ENCODE measurements around the gene DOCK10. TPM values are rescaled to one million over a fixed set of nuclear protein-coding genes. Genes with fewer than 3 reads are reported as not detected.

DOCK10 gene
- total and polyA plus RNA-seq, 9 of the 15 experiments (the other 6 are each of a cell fraction or from before 2014, with no cell fraction given): 0.01 to 0.87 (median 0.18) TPM

- no peak for FAIRE-seq
- intact Hi-C loops (cut with micrococcal nuclease): no loop called here
Observed at GRCh38 chr2:224769489-224769888, 272.8 kb downstream of the DOCK10 start.

More at GRCh38 chr2:224769489-224769888, 272.8 kb downstream of the DOCK10 start:
- no peak for DNase-seq (ENCODE audit: extremely low read depth in 1 of 4, low spot score in 3 of 4)
- no peak overlapping the region for H3K9ac ChIP-seq (ENCODE audit: insufficient read depth in 1 of 2, low read depth in 2 of 2, low read length in 2 of 2)
- no peaks in the 10 kb centered on the region for H3K9me3 ChIP-seq (replicated peaks; ENCODE audit: control insufficient read depth, insufficient read depth, low read depth, low read length)
- BruUV-seq (replicated peaks): no TSS peak
- no peaks in the 10 kb centered on the region for H3K79me2 ChIP-seq (ENCODE audit: control insufficient read depth, insufficient read depth, low read length)
- ChIA-PET CTCF (ENCODE audit: low intra/inter-chr PET ratio) (no interaction called here), POLR2A (no interaction called here)
- no peak overlapping the region for H3K4me2 ChIP-seq (ENCODE audit: insufficient read depth, low read length)
- H3K27me3 ChIP-seq (ENCODE audit: control insufficient read depth in 2 of 2, insufficient read depth in 2 of 2, low read length in 2 of 2): peaks cover 0 to 3% of the 10 kb centered on the region in 2 experiments; a peak in 1 of 5 replicates
- no peaks in the 10 kb centered on the region for H4K20me1 ChIP-seq (replicated peaks; ENCODE audit: control insufficient read depth, insufficient read depth, low read length)
- H3K36me3 ChIP-seq (ENCODE audit: control insufficient read depth, insufficient read depth, low read length): no peaks in the 10 kb centered on the region
- ATAC-seq: no peak
- H3K9me1 ChIP-seq (ENCODE audit: control insufficient read depth, insufficient read depth, low read length): no peaks in the 10 kb centered on the region
- 0% methylated on average over 6 of the region's 6 CpGs for WGBS (ENCODE audit: insufficient coverage, low coverage, missing lambda C conversion rate)
- in situ Hi-C loops (cut with MboI): no loop called here
- no peak overlapping the region for H3K27ac ChIP-seq (ENCODE audit: extremely low read depth, low read depth, low read length)
- no peak overlapping the region for H3K4me3 ChIP-seq
- TF ChIP-seq MCM3 (IDR thresholded peaks at IDR 0.05): no peak
- no peak for TF ChIP-seq IRF1 (CRISPR knock-in tag; IDR thresholded peaks at IDR 0.05; ENCODE audit: borderline replicate concordance)
- no peak for TF ChIP-seq ZNF217 (CRISPR knock-in tag; IDR thresholded peaks at IDR 0.05)
- no peak for TF ChIP-seq ZFP1 (CRISPR knock-in tag; IDR thresholded peaks at IDR 0.05)
- no peak for TF ChIP-seq RBFOX2 (IDR thresholded peaks at IDR 0.05; ENCODE audit: low read depth, low read length)
- TF ChIP-seq NKRF (IDR thresholded peaks at IDR 0.05; ENCODE audit: borderline replicate concordance): no peak
- TF ChIP-seq SMARCE1 (IDR thresholded peaks at IDR 0.05): no peak
- TF ChIP-seq HLTF (IDR thresholded peaks at IDR 0.05): no peak
- TF ChIP-seq PHF8 (IDR thresholded peaks at IDR 0.05; ENCODE audit: borderline replicate concordance, low read length): no peak
- no peak for TF ChIP-seq MAFK (IDR thresholded peaks at IDR 0.05; ENCODE audit: low read length)
- no peak for TF ChIP-seq RBM25 (IDR thresholded peaks at IDR 0.05; ENCODE audit: low read depth, low read length, severe bottlenecking)
- TF ChIP-seq ZNF780A (CRISPR knock-in tag; IDR thresholded peaks at IDR 0.05): no peak
- no peak for TF ChIP-seq PKNOX1 (IDR thresholded peaks at IDR 0.05)
- TF ChIP-seq BDP1 (IDR thresholded peaks at IDR 0.05; ENCODE audit: insufficient read depth, insufficient read length): no peak
- TF ChIP-seq ETS1 (conservative IDR thresholded peaks at IDR 0.05; ENCODE audit: control insufficient read depth, low read depth, low read length): no peak
- no peak for TF ChIP-seq POLR2B (IDR thresholded peaks at IDR 0.05; ENCODE audit: low read depth, partially characterized antibody)
- no peaks in the 10 kb centered on the region for H3K4me1 ChIP-seq (replicated peaks in 1 of 2; ENCODE audit: control insufficient read depth in 2 of 2, insufficient read depth in 2 of 2, low read length in 2 of 2)
- H2AFZ ChIP-seq (ENCODE audit: low read depth, low read length): no peak overlapping the region

Data from K562 (cell line).